H1 (cell line): ENCODE results near the gene GJD2. TPM values are rescaled to one million over a fixed set of nuclear protein-coding genes. Genes with fewer than 3 reads are reported as not detected.

ENCODE experiments used
- CHD7 ChIP-seq: fragments of 300-600 bp; sonication (generic); IDR thresholded peaks from 2 replicates; pipeline ENCODE4 v1.7.1; 2012; ENCODE audit warnings: low read length, moderate library complexity, mild to moderate bottlenecking, inconsistent platforms; ENCODE audit not compliant: insufficient replicate concordance
- EGR1 ChIP-seq: IDR thresholded peaks from 2 replicates; pipeline ENCODE4 v1.6.1; 2011; ENCODE audit warnings: low read depth, low read length, borderline replicate concordance
- KDM1A ChIP-seq: fragments of 200-600, 300-600 bp; sonication (generic); IDR thresholded peaks from 2 replicates; pipeline ENCODE4 v1.7.1; 2016; ENCODE audit warnings: mild to moderate bottlenecking, low read length, borderline replicate concordance
- TAF1 ChIP-seq: IDR thresholded peaks from 2 replicates; pipeline ENCODE4 v1.6.1; 2011; ENCODE audit warnings: mild to moderate bottlenecking, low read depth, low read length
- polyA plus RNA-seq, 7 experiments: library from polyadenylated mRNA; depleted of rRNA in 3 of 7; stranded (reverse) in 5 of 7; unstranded in 2 of 7; fragments of >200 nt in 5 of 7; fragments of 200-250 nt in 2 of 7; gene quantifications; 1 replicate in 5 of 7; 2 replicates in 1 of 7; 4 replicates in 1 of 7; pipeline versions ENCODE4 v1.2.1 to v1.2.3, GENCODE V29; 2011 to 2013; ENCODE audit warnings: missing spikeins in 2 of 7, mixed read lengths in 2 of 7
- total RNA-seq: library from RNA; stranded (reverse); fragmentation: NEBNext Ultra II Directional; extraction: Animal tissue kit (Norgen Biotek cat#: 25700); gene quantifications from 2 replicates; pipeline ENCODE4 v1.2.1, GENCODE V29; 2021
- TF ChIP-seq, protein P1 (sequence below): IDR thresholded peaks from 2 replicates; pipeline ENCODE4 v1.6.1; 2011; ENCODE audit warnings: low read depth, mild to moderate bottlenecking, low read length; ENCODE audit not compliant: insufficient read depth

The GJD2 gene
- total and polyA plus RNA-seq, 2 of the 8 experiments (the other 6 are each of a cell fraction or from before 2014, with no cell fraction given) = 0.39 to 0.54 TPM

- TF ChIP-seq CHD7 (no peak), TAF1 (no peak), KDM1A (no peak), EGR1 (no peak)
- TF ChIP-seq, protein P1, sequence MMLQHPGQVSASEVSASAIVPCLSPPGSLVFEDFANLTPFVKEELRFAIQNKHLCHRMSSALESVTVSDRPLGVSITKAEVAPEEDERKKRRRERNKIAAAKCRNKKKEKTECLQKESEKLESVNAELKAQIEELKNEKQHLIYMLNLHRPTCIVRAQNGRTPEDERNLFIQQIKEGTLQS = no peak
Observed at GRCh38 chr15:34759347-34759746, 4.5 kb upstream of the GJD2 start (continued).
